Mesenchymal stem cell (in vitro differentiated cells and primary cell): ENCODE results near the gene FNDC3B.
"Not testable (repeated sequence)": the region's sequence is repeated elsewhere in the genome, so short reads cannot be mapped to it uniquely, and the experiment has no call there.

Experiments used
- DNase-seq: peaks from one replicate; pipeline ENCODE4 v3.0.0-alpha.2; 2013
- H2AFZ ChIP-seq: one replicate; pipeline ENCODE4 v1.6.1; 2013; ENCODE audit warnings: low read depth, mild to moderate bottlenecking, control low read depth, inconsistent platforms, low read length, moderate library complexity
- H2AK5ac ChIP-seq: 2 replicates; pipeline ENCODE4 v1.6.1; 2013; ENCODE audit warnings: low read length, moderate library complexity, mild to moderate bottlenecking, inconsistent platforms; ENCODE audit not compliant: severe bottlenecking
- H2BK120ac ChIP-seq: one replicate; pipeline ENCODE4 v1.6.1; 2013; ENCODE audit warnings: low read depth, mild to moderate bottlenecking, inconsistent platforms, low read length, moderate library complexity
- H2BK12ac ChIP-seq, 2 experiments: one replicate each; pipeline ENCODE4 v1.6.1; 2013; ENCODE audit warnings: inconsistent platforms in 2 of 2, low read length in 2 of 2, mild to moderate bottlenecking in 2 of 2, moderate library complexity in 2 of 2, control low read depth in 1 of 2
- H2BK15ac ChIP-seq: one replicate; pipeline ENCODE4 v1.6.1; 2013; ENCODE audit warnings: mild to moderate bottlenecking, low read depth, inconsistent platforms; ENCODE audit not compliant: poor library complexity, severe bottlenecking
- H2BK5ac ChIP-seq: 2 replicates; pipeline ENCODE4 v1.6.1; 2013; ENCODE audit warnings: low read depth, mild to moderate bottlenecking, low read length, control low read depth, inconsistent platforms; ENCODE audit not compliant: poor library complexity, severe bottlenecking
- H3K14ac ChIP-seq, 2 experiments: one replicate each; pipeline ENCODE4 v1.6.1; 2013; ENCODE audit warnings: inconsistent platforms in 2 of 2, low read length in 2 of 2, control low read depth in 1 of 2, mild to moderate bottlenecking in 1 of 2, moderate library complexity in 1 of 2
- H3K18ac ChIP-seq, 2 experiments: one replicate each; pipeline ENCODE4 v1.6.1; 2013; ENCODE audit warnings: inconsistent platforms in 2 of 2, low read length in 2 of 2, control low read depth in 1 of 2, low read depth in 1 of 2, mild to moderate bottlenecking in 1 of 2
- H3K23ac ChIP-seq, 2 experiments: one replicate each; pipeline ENCODE4 v1.6.1; 2013; ENCODE audit warnings: inconsistent platforms in 2 of 2, low read length in 2 of 2, mild to moderate bottlenecking in 2 of 2, moderate library complexity in 2 of 2, control low read depth in 1 of 2
- H3K27ac ChIP-seq: 2 replicates; pipeline ENCODE4 v1.5.1; 2013; ENCODE audit warnings: mild to moderate bottlenecking, moderate library complexity, low read length, control low read depth, inconsistent platforms; ENCODE audit not compliant: poor library complexity, severe bottlenecking
- H3K27me3 ChIP-seq, 2 experiments: 2 replicates each; pipeline versions ENCODE4 v1.6.1 to v1.7.0; 2013; ENCODE audit warnings: low read length in 2 of 2, mild to moderate bottlenecking in 2 of 2, moderate library complexity in 2 of 2, control low read depth in 1 of 2, inconsistent platforms in 1 of 2; ENCODE audit not compliant: control insufficient read depth in 1 of 2, insufficient read depth in 1 of 2
- H3K36me3 ChIP-seq, 2 experiments: 2 replicates each; pipeline versions ENCODE4 v1.6.1 to v1.7.0; 2013; ENCODE audit warnings: low read length in 2 of 2, control low read depth in 1 of 2, inconsistent platforms in 1 of 2, low read depth in 1 of 2, mild to moderate bottlenecking in 1 of 2; ENCODE audit not compliant: insufficient read depth in 2 of 2, control insufficient read depth in 1 of 2
- H3K4ac ChIP-seq, 2 experiments: one replicate each; pipeline ENCODE4 v1.6.1; 2013; ENCODE audit warnings: inconsistent platforms in 2 of 2, low read length in 2 of 2, mild to moderate bottlenecking in 2 of 2, moderate library complexity in 2 of 2, control low read depth in 1 of 2, low read depth in 1 of 2
- H3K4me1 ChIP-seq: 2 replicates; pipeline ENCODE4 v1.6.1; 2013; ENCODE audit warnings: low read depth, low read length, control low read depth; ENCODE audit not compliant: control insufficient read depth, insufficient read depth
- H3K4me2 ChIP-seq: 2 replicates; pipeline ENCODE4 v1.6.1; 2013; ENCODE audit warnings: low read length, mild to moderate bottlenecking, inconsistent platforms; ENCODE audit not compliant: poor library complexity, severe bottlenecking
- H3K4me3 ChIP-seq, 2 experiments: 2 replicates each; pipeline versions ENCODE4 v1.5.1 to v1.7.0; 2013; ENCODE audit warnings: low read length in 2 of 2, mild to moderate bottlenecking in 2 of 2, control low read depth in 1 of 2, low read depth in 1 of 2; ENCODE audit not compliant: insufficient read depth in 1 of 2
- H3K79me1 ChIP-seq: replicated peaks from 2 replicates; pipeline ENCODE4 v1.6.1; 2013; ENCODE audit warnings: mild to moderate bottlenecking, control low read depth, low read length, inconsistent platforms; ENCODE audit not compliant: poor library complexity, severe bottlenecking
- H3K9ac ChIP-seq: 2 replicates; pipeline ENCODE4 v1.7.0; 2013; ENCODE audit warnings: mild to moderate bottlenecking, low read length, moderate library complexity
- H3K9me3 ChIP-seq: 2 replicates; pipeline ENCODE4 v1.7.0; 2013; ENCODE audit warnings: mild to moderate bottlenecking, low read length; ENCODE audit not compliant: control insufficient read depth
- H4K8ac ChIP-seq: one replicate; pipeline ENCODE4 v1.6.1; 2013; ENCODE audit warnings: inconsistent platforms, mild to moderate bottlenecking, low read length, moderate library complexity
- H4K91ac ChIP-seq: one replicate; pipeline ENCODE4 v1.6.1; 2013; ENCODE audit warnings: mild to moderate bottlenecking, low read length, inconsistent platforms
- WGBS: methylation state at CpG from one replicate; pipeline ENCODE4 v1.1.7; 2013; ENCODE audit warnings: mixed read lengths; 5-methylcytosine and 5-hydroxymethylcytosine counted together

FNDC3B gene

DNA sequence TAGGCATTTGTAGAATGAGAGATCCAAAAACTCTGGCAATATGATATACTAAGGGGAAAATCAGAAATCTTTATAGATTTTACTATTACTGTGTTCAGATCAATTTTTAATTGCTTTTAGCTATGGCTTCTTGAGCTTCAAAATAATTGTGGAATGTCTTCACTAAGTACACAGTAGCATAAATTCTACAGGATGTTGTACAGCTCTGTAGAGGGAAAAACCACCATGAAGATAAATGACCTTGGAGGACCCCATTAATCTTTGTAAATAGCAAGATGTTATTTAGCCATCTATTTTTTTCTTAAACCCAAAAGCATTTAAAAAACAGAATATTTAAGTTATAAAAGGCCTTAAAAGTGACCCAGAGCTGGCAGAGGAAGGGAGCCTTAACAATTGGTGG, 43.9 kb upstream of the FNDC3B start:
- Histone ChIP-seq H2BK5ac (no peak overlapping the region), H3K27ac (no peak overlapping the region), H2BK12ac (no peak overlapping the region), H3K9me3 (no peaks in the 10 kb centered on the region), H4K8ac (no peak overlapping the region), H3K18ac (peak overlapping the region in 1 of 2 experiments; percentile 33), H2AFZ (no peak overlapping the region), H3K4me2 (no peak overlapping the region), H3K27me3 (no peaks in the 10 kb centered on the region), H2BK15ac (no peak overlapping the region), H3K79me1 (no peaks in the 10 kb centered on the region), H3K14ac (no peak overlapping the region), H4K91ac (no peak overlapping the region), H3K4me1 (no peaks in the 10 kb centered on the region), H2BK120ac (no peak overlapping the region), H3K23ac (no peak overlapping the region), H3K4ac (no peak overlapping the region), H3K4me3 (no peak overlapping the region), H3K36me3 (no peaks in the 10 kb centered on the region), H2AK5ac (no peak overlapping the region), H3K9ac (peak overlapping the region; percentile 42)
- peak; percentile 54 for DNase-seq

DNA sequence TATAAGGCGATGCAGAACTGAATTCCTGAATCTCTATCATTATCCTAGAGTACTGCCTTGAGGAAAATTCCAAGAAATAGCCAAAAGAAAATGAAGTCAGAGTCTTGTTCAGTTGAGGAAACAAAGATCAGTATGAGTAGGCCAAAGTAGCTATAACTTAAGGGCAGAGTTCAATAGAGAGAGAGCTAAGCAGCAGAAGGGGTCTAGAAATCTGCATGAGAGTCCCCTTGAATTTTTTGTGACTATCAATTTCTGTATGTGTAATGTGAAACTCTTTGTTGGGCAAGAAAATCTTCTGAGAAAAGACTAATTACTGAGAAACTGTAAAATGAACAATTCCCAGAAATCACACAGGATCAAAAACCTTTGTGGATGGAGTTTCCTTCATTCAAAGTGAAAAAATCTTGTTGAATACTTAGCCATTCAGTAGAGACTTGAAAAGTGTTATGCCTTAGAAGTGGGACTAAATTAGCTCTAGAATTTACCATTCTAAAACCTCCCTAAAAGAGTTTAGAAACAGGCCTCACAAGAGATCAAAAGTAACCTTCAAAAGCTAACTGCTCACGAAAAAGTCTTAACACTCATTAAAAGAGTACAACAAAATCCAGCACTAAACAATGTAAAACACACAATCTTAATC, 43.1 kb upstream of the FNDC3B start:
- H4K8ac ChIP-seq: no peak overlapping the region
- H4K91ac ChIP-seq: no peak overlapping the region
- 100% methylated on average over 1 of the region's 2 CpGs for WGBS

DNA sequence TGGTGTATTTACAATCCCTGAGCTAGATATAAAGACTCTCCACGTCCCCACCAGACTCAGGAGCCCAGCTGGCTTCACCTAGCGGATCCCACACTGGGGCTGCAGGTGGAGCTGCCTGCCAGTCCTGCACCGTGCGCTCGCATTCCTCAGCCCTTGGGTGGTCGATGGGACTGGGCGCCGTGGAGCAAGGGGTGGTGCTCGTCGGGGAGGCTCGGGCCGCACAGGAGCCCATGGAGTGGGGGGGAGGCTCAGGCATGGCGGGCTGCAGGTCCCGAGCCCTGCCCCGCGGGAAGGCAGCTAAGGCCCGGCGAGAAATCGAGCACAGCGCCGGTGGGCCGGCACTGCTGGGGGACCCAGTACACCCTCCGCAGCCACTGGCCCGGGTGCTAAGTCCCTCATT, 40.6 kb upstream of the FNDC3B start:
- H3K79me1 ChIP-seq, H3K9ac ChIP-seq, H3K4me3 ChIP-seq, H3K4ac ChIP-seq, H2BK15ac ChIP-seq, DNase-seq, H2AK5ac ChIP-seq, H3K4me2 ChIP-seq, H4K91ac ChIP-seq, H2BK120ac ChIP-seq, H4K8ac ChIP-seq, H3K4me1 ChIP-seq, H3K27me3 ChIP-seq, H3K23ac ChIP-seq, H3K14ac ChIP-seq, H3K36me3 ChIP-seq, H3K18ac ChIP-seq, H3K27ac ChIP-seq, H3K9me3 ChIP-seq, H2AFZ ChIP-seq, H2BK12ac ChIP-seq, H2BK5ac ChIP-seq: not testable (repeated sequence)
- WGBS: no CpG with 5 or more reads among the region's 24 CpGs

More for the DNA sequence above, 43.1 kb upstream of the FNDC3B start:
- Histone ChIP-seq H3K23ac (no peak overlapping the region), H3K4me3 (no peak overlapping the region), H2BK12ac (no peak overlapping the region), H3K9me3 (no peaks in the 10 kb centered on the region), H3K4me1 (no peaks in the 10 kb centered on the region), H2AK5ac (no peak overlapping the region), H3K4ac (peak overlapping the region in 1 of 2 experiments; percentile 51), H2BK15ac (no peak overlapping the region), H2BK120ac (no peak overlapping the region), H3K27ac (no peak overlapping the region), H3K14ac (no peak overlapping the region), H3K27me3 (no peaks in the 10 kb centered on the region), H3K36me3 (no peaks in the 10 kb centered on the region), H3K9ac (no peak overlapping the region), H3K79me1 (no peaks in the 10 kb centered on the region), H3K4me2 (no peak overlapping the region), H3K18ac (no peak overlapping the region), H2AFZ (no peak overlapping the region), H2BK5ac (no peak overlapping the region)
- DNase-seq: no peak

DNA sequence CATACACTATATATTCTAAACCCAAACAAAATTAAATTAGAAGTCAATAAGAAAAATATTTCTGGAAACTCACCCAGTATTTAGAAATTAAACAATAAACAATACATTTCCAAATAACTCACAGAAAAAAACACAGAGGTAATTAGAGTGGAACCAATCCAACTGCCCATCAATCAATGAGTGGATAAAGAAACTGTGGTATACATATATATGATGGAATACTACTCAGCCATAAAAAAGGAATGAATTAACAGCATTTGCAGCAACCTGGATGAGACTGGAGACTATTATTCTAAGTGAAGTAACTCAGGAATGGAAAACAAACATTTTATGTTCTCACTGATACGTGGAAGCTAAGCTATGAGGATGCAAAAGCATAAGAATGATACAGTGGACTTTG, 37.8 kb upstream of the FNDC3B start:
- H3K4me1 ChIP-seq, H2BK5ac ChIP-seq, H4K91ac ChIP-seq, H4K8ac ChIP-seq, H3K14ac ChIP-seq, H2BK15ac ChIP-seq, H3K36me3 ChIP-seq, H3K9ac ChIP-seq, H3K4me3 ChIP-seq, DNase-seq, H2AFZ ChIP-seq, H3K27me3 ChIP-seq, H3K9me3 ChIP-seq, H3K27ac ChIP-seq, H3K4me2 ChIP-seq, H3K4ac ChIP-seq, H2BK12ac ChIP-seq, H3K79me1 ChIP-seq, H2BK120ac ChIP-seq, H3K18ac ChIP-seq, H2AK5ac ChIP-seq, H3K23ac ChIP-seq: not testable (repeated sequence)
- WGBS: 100% methylated on average over 1 of the region's 1 CpG
